Measurements from ENCODE around the gene OPRL1. TPM values are rescaled to one million over a fixed set of nuclear protein-coding genes. Genes with fewer than 3 reads are reported as not detected.
"Not testable (repeated sequence)": the region's sequence is repeated elsewhere in the genome, so short reads cannot be mapped to it uniquely, and the experiment has no call there.

Gene OPRL1
- total RNA-seq, 4 donors from 2014 or later, result 0.14 to 0.32 TPM; not detected in 2

- Histone ChIP-seq H3K27me3 (no peaks in the 10 kb centered on the region), H3K4me3 (no peak overlapping the region), H3K9me3 (no peaks in the 10 kb centered on the region), H3K27ac (no peak overlapping the region), H3K4me1 (peaks cover 0 to 4% (median 2%) of the 10 kb centered on the region in 4 donors), H3K36me3 (no peaks in the 10 kb centered on the region)
- no peak for DNase-seq
- WGBS, 2 donors (ENCODE audit: low coverage in 1 of 2), result 27 to 60% methylated on average over 3 to 14 of the region's 14 CpGs
- TF ChIP-seq POLR2A (IDR thresholded peaks at IDR 0.05) (no peak), EP300 (IDR thresholded peaks at IDR 0.05; ENCODE audit: low read depth) (no peak), POLR2AphosphoS5 (IDR thresholded peaks at IDR 0.05) (no peak)
- TF ChIP-seq, protein P1, sequence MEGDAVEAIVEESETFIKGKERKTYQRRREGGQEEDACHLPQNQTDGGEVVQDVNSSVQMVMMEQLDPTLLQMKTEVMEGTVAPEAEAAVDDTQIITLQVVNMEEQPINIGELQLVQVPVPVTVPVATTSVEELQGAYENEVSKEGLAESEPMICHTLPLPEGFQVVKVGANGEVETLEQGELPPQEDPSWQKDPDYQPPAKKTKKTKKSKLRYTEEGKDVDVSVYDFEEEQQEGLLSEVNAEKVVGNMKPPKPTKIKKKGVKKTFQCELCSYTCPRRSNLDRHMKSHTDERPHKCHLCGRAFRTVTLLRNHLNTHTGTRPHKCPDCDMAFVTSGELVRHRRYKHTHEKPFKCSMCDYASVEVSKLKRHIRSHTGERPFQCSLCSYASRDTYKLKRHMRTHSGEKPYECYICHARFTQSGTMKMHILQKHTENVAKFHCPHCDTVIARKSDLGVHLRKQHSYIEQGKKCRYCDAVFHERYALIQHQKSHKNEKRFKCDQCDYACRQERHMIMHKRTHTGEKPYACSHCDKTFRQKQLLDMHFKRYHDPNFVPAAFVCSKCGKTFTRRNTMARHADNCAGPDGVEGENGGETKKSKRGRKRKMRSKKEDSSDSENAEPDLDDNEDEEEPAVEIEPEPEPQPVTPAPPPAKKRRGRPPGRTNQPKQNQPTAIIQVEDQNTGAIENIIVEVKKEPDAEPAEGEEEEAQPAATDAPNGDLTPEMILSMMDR (IDR thresholded peaks at IDR 0.05), result no peak
- in situ Hi-C loops (cut with MboI; ENCODE audit: low pct_ligation_motif_present in 1 of 4, low pct_unique_long_range_greater_than_20kb in 1 of 4, low sequenced_read_pairs in 3 of 4) (no loop called here), intact Hi-C loops (cut with DNase I; ENCODE audit: low total_unique reads) (no loop called here)
Observed at GRCh38 chr20:64115171-64115911, 35.5 kb downstream of the OPRL1 start.

DNA sequence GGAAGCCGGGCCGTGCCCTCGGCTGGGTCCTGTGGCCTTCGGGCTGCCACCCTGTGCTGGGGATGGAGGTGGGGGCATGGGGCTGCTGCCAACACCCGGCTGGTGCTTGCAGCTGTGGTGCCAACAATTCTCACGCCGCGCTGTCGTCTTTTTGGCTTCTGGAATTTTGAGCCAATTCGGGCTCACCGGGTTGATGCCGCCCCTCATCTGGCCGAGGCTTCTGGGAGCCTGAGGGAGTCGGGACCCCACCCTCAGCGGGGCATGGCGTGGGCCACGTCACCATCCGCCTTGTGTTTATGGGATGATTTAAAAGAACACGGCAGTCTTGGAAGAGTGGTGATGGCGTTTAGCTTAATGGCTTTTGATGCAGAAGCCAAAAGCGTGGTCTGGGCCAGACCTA is 36.1 kb downstream of the OPRL1 start:
- TF ChIP-seq POLR2A (IDR thresholded peaks at IDR 0.05), result no peak
- no peak for TF ChIP-seq EP300 (IDR thresholded peaks at IDR 0.05; ENCODE audit: low read depth)
- TF ChIP-seq, protein P1 (IDR thresholded peaks at IDR 0.05), result no peak
- no peak for TF ChIP-seq POLR2AphosphoS5 (IDR thresholded peaks at IDR 0.05)
- intact Hi-C loops (cut with DNase I; ENCODE audit: low total_unique reads), result no loop called here
- DNase-seq, result no peak
- in situ Hi-C loops (cut with MboI; ENCODE audit: low pct_ligation_motif_present in 1 of 4, low pct_unique_long_range_greater_than_20kb in 1 of 4, low sequenced_read_pairs in 3 of 4), result no loop called here
- Histone ChIP-seq H3K4me3 (no peak overlapping the region), H3K36me3 (no peaks in the 10 kb centered on the region), H3K4me1 (peaks cover 0 to 5% (median 2%) of the 10 kb centered on the region in 4 donors), H3K27me3 (peaks cover 4% of the 10 kb centered on the region), H3K9me3 (no peaks in the 10 kb centered on the region), H3K27ac (no peak overlapping the region)
- WGBS, 2 donors (ENCODE audit: low coverage in 1 of 2), result 67 to 80% methylated on average over 1 to 20 of the region's 21 CpGs

DNA sequence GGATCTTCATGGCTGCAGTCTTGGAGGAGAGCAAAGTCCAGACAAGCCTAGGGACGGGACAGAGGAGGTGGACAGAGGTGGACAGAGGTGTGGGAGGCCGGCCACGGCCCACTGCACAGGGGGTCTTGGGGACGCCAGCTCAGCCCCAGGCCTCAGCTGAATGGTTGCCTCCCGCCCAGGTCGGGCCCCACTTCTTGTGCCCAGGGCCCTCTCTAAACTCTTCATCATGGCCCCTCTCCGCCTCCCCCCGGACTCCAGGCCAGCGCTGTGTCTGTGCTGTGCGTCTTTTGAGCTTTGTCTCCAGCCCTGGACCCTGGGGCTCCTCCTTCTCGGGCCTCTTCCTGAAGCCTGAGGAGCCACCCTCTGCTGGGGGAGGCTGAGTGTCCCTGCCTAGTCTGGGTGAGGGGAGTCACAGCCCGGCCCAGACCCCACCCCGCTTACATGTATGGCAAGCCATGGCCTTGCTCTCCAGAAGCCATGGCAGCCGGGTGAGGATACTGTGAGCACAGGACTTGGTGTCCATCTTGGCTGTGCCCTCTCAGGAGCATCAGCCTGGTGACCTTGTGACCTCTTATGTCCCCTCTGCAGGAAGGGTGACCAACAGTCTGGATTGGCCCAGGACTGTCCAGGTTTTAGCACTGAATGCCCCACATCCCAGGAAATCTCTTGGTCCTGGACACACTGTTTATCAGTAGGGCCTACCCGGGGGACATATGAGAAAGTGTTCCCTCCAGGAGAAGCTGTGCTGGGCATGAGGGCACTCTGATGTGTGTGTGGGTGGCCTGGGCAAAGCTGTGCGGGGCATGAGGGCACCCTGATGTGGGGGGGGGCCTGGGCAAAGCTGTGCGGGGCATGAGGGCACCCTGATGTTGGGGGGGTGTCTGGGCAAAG is 36.9 kb downstream of the OPRL1 start:
- H3K4me3 ChIP-seq, result no peak overlapping the region
- peaks cover 0 to 5% (median 2%) of the 10 kb centered on the region in 4 donors for H3K4me1 ChIP-seq
- intact Hi-C loops (cut with DNase I; ENCODE audit: low total_unique reads), result no loop called here
- no peaks in the 10 kb centered on the region for H3K9me3 ChIP-seq
- H3K27ac ChIP-seq, result no peak overlapping the region
- peaks cover 11% of the 10 kb centered on the region for H3K27me3 ChIP-seq
- no peaks in the 10 kb centered on the region for H3K36me3 ChIP-seq
- TF ChIP-seq POLR2AphosphoS5 (IDR thresholded peaks at IDR 0.05) (no peak), POLR2A (IDR thresholded peaks at IDR 0.05) (no peak), EP300 (IDR thresholded peaks at IDR 0.05; ENCODE audit: low read depth) (no peak)
- TF ChIP-seq, protein P1 (IDR thresholded peaks at IDR 0.05), result no peak
- WGBS, 2 donors (ENCODE audit: low coverage in 1 of 2), result 75% methylated on average over 13 of the region's 17 CpGs; no CpG with 5 or more reads in 1 of the 2 donors
- peak; percentile 6 for DNase-seq
- in situ Hi-C loops (cut with MboI; ENCODE audit: low pct_ligation_motif_present in 1 of 4, low pct_unique_long_range_greater_than_20kb in 1 of 4, low sequenced_read_pairs in 3 of 4), result no loop called here

DNA sequence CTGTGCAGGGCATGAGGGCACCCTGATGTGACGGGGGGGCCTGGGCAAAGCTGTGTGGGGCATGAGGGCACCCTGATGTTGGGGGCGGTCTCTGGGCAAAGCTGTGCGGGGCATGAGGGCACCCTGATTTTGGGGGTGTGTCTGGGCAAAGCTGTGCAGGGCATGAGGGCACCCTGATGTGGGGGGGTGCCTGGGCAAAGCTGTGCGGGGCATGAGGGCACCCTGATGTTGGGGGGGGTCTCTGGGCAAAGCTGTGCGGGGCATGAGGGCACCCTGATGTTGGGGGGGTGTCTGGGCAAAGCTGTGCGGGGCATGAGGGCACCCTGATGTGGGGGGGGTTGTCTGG is 37.5 kb downstream of the OPRL1 start:
- intact Hi-C loops (cut with DNase I; ENCODE audit: low total_unique reads); DNase-seq; H3K36me3 ChIP-seq; H3K4me3 ChIP-seq; in situ Hi-C loops (cut with MboI; ENCODE audit: low pct_ligation_motif_present in 1 of 4, low pct_unique_long_range_greater_than_20kb in 1 of 4, low sequenced_read_pairs in 3 of 4); H3K27ac ChIP-seq; H3K9me3 ChIP-seq; H3K4me1 ChIP-seq: not testable (repeated sequence)
- peaks cover 18% of the 10 kb centered on the region for H3K27me3 ChIP-seq
- WGBS, 2 donors (ENCODE audit: low coverage in 1 of 2), result 80% methylated on average over 1 of the region's 6 CpGs; no CpG with 5 or more reads in 1 of the 2 donors
